HL-60 (cell line): Measurements from ENCODE around the gene HOXD8.

Experiments used
- DNase-seq, 2 experiments: peaks; one replicate each; pipeline ENCODE4 v3.0.0-alpha.2; 2010 to 2020; ENCODE audit warnings: low read depth in 1 of 2, low spot score in 1 of 2
- H3K27ac ChIP-seq: fragments of 250-450 bp; sonication (Bioruptor Pico); replicated peaks from 2 replicates; pipeline ENCODE4 v1.5.1; 2020; ENCODE audit warnings: mild to moderate bottlenecking, moderate library complexity
- H3K27me3 ChIP-seq: fragments of 250-450 bp; sonication (Bioruptor Pico); 2 replicates; pipeline ENCODE4 v1.5.1; 2021; ENCODE audit warnings: mild to moderate bottlenecking, moderate library complexity; ENCODE audit not compliant: insufficient read depth, poor library complexity, severe bottlenecking
- H3K4me3 ChIP-seq: replicated peaks from 2 replicates; pipeline ENCODE4 v1.5.1; 2011; ENCODE audit warnings: mild to moderate bottlenecking, control low read depth, low read length; ENCODE audit not compliant: insufficient read depth
- CTCF ChIP-seq: IDR thresholded peaks from one replicate; pipeline ENCODE4 v1.5.1; 2011; ENCODE audit warnings: low read length, control low read depth, inconsistent platforms; ENCODE audit not compliant: insufficient read depth
- GABPA ChIP-seq: IDR thresholded peaks from 2 replicates; pipeline ENCODE4 v1.6.1; 2012; ENCODE audit warnings: low read depth
- POLR2AphosphoS5 ChIP-seq: IDR thresholded peaks from 2 replicates; pipeline ENCODE4 v1.6.1; 2012; ENCODE audit warnings: low read depth
- REST ChIP-seq: IDR thresholded peaks from 2 replicates; pipeline ENCODE4 v1.6.1; 2012; ENCODE audit warnings: low read depth; ENCODE audit not compliant: insufficient replicate concordance
- SPI1 ChIP-seq: IDR thresholded peaks from 2 replicates; pipeline ENCODE4 v1.6.1; 2012; ENCODE audit warnings: low read depth, mild to moderate bottlenecking, borderline replicate concordance

The HOXD8 gene

GRCh38 chr2:176081376-176081836 lies 48.1 kb upstream of the HOXD8 start:
- Histone ChIP-seq H3K27me3 (peaks cover 85% of the 10 kb centered on the region), H3K4me3 (no peak overlapping the region), H3K27ac (no peak overlapping the region)
- DNase-seq = no peak
- no peak for TF ChIP-seq POLR2AphosphoS5
- no peak for TF ChIP-seq REST
- no peak for TF ChIP-seq CTCF
- no peak for TF ChIP-seq GABPA
- TF ChIP-seq SPI1 = no peak

- Histone ChIP-seq H3K27ac (no peak overlapping the region), H3K4me3 (no peak overlapping the region), H3K27me3 (peaks cover 85% of the 10 kb centered on the region)
- TF ChIP-seq GABPA (no peak), POLR2AphosphoS5 (no peak), REST (no peak), SPI1 (no peak), CTCF (no peak)
- DNase-seq = no peak
These were observed 47.5 kb upstream of the HOXD8 start for GRCh38 chr2:176081837-176082524.

GRCh38 chr2:176082525-176082823 lies 47.0 kb upstream of the HOXD8 start:
- no peak overlapping the region for H3K4me3 ChIP-seq
- H3K27me3 ChIP-seq = peaks cover 85% of the 10 kb centered on the region
- no peak overlapping the region for H3K27ac ChIP-seq

More at GRCh38 chr2:176082525-176082823, 47.0 kb upstream of the HOXD8 start:
- DNase-seq = no peak
- no peak for TF ChIP-seq POLR2AphosphoS5
- TF ChIP-seq CTCF = no peak
- TF ChIP-seq REST = no peak
- no peak for TF ChIP-seq GABPA
- TF ChIP-seq SPI1 = no peak
